ENCODE data around the gene RRAGC.

Gene RRAGC

DNA sequence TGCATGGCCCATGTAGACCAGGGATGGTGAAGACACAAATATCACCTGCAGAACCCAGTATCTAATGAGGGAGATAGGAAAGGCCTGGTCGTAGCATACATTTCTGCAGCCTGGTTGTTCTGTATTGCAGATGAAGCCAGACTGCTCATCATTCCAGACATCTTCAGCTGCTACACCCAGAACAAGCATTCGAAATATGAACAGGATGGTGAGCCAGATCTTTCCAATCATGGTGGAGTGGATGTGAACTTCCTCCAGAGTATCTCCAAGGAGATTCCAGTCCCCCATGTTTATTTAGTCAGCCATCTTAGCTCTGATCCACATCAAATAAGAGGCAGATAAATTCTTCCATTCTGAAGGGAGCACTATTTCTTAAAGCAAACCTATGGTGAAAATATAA lies 16.2 kb upstream of the RRAGC start:
- DNase-seq (ENCODE audit: low read depth), result no peak
- TF ChIP-seq CTCF (IDR thresholded peaks at IDR 0.05; ENCODE audit: control insufficient read depth, extremely low read depth, insufficient read depth), result no peak
- H3K4me3 ChIP-seq (ENCODE audit: low read depth, low read length), result no peak overlapping the region

- peak; percentile 89 for DNase-seq (ENCODE audit: low read depth)
- H3K4me3 ChIP-seq (ENCODE audit: low read depth, low read length), result peak within 1 kb of the TSS; percentile 89
- no peak; the same call in 1 of the 2 replicates for TF ChIP-seq CTCF (IDR thresholded peaks at IDR 0.05; ENCODE audit: control insufficient read depth, extremely low read depth, insufficient read depth)
These were observed 13.7 kb upstream of the RRAGC start, which contains the start of gene MYCBP for GRCh38 chr1:38873027-38873969. TSS of gene MYCBP (minus strand) at chr1:38873348. CDS start at chr1:38873305, 43 bp downstream.

DNA sequence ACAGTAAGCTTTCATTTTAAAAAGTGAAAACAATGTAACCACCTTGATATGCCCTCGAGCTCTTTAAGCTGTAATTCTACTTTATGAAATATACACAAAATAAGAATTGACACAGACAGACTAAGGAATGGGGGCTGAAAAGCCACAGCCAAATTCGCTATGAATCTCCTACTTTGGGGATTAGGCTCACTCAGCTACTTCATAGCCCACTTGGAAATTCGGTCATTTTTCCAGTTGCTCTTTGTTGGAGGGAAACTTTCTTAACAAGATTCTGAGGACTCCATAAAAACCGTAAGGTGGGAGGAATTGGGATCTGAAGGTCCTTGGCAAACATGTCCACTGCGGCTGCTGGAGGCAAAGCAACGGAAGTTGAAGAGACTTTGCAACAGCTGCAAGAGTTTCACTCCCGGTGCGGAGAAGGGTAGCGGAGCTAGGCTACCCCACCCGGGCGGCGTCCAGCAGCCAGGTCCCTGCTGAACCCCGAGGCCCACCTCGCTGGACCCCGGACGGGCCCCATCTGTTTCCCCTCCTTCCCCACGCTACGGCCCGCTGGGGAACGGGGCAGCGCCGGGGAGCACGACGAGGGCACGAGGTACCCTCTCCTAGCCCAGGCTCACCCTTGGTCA lies 12.9 kb upstream of the RRAGC start:
- H3K4me3 ChIP-seq (ENCODE audit: low read depth, low read length), result peak overlapping the region; percentile 89
- no peak for DNase-seq (ENCODE audit: low read depth)
- TF ChIP-seq CTCF (IDR thresholded peaks at IDR 0.05; ENCODE audit: control insufficient read depth, extremely low read depth, insufficient read depth), result no peak

GRCh38 chr1:38870996-38871395 lies 11.4 kb upstream of the RRAGC start:
- no peak for DNase-seq (ENCODE audit: low read depth)
- TF ChIP-seq CTCF (IDR thresholded peaks at IDR 0.05; ENCODE audit: control insufficient read depth, extremely low read depth, insufficient read depth), result no peak
- no peak overlapping the region for H3K4me3 ChIP-seq (ENCODE audit: low read depth, low read length)

- no peak for TF ChIP-seq CTCF (IDR thresholded peaks at IDR 0.05; ENCODE audit: control insufficient read depth, extremely low read depth, insufficient read depth)
- no peak for DNase-seq (ENCODE audit: low read depth)
- H3K4me3 ChIP-seq (ENCODE audit: low read depth, low read length), result no peak overlapping the region
These were observed 7.6 kb upstream of the RRAGC start for GRCh38 chr1:38867208-38867607.

- TF ChIP-seq CTCF (IDR thresholded peaks at IDR 0.05; ENCODE audit: control insufficient read depth, extremely low read depth, insufficient read depth), result no peak
- H3K4me3 ChIP-seq (ENCODE audit: low read depth, low read length), result no peak overlapping the region
- DNase-seq (ENCODE audit: low read depth), result no peak
These were observed 5.6 kb upstream of the RRAGC start for GRCh38 chr1:38865112-38865715.

Measured in LNCaP clone FGC (cell line).